KG1 (cell line): ENCODE measurements around the gene RBM23.
"Not testable (repeated sequence)": the region's sequence is repeated elsewhere in the genome, so short reads cannot be mapped to it uniquely, and the experiment has no call there.

ENCODE experiments used
- DNase-seq: peaks from one replicate; lab custom pipeline; 2025; lab: John Stamatoyannopoulos, UW

RBM23 gene

DNA sequence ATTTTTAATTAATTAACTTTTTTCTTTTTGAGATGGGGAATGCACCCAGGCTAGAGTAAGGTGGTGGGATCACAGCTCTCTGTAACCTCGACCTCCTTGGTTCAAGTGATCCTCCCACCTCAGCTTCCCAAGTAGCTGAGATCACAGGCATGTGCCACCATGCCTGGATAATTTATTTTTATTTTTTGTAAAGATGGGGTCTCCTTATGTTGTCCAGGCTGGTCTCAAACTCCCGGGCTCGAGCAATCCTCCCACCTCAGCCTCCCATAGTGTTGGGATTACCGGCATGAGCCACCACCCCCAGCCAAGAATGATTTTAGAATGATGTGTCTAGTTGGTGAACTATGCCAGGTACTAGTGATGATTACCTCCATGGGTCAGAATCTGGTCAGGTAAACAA lies 54.0 kb downstream of the RBM23 start:
- no peak for DNase-seq

DNA sequence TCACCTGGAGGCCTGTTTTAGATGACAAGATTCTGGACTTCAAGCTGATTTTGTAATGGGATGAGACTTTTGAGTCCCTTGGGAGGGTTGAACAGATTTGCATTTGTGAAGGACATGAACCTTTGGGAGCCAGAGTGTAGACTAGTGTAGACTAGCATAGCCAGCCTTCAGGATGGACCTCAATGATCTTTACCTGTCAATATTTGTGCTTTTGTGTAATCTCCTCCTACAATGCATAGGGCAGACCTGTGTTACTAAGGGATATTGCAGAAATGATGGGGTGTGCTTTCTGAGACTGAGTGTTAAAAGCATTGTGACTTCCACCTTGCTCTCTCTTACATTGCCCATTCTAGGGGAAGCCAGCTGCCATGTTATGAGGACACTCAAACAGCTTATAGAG lies 57.3 kb downstream of the RBM23 start:
- no peak for DNase-seq

GRCh38 chr14:22860377-22860776 lies 58.6 kb downstream of the RBM23 start:
- DNase-seq: not testable (repeated sequence)

GRCh38 chr14:22856428-22856827 lies 62.5 kb downstream of the RBM23 start:
- no peak for DNase-seq

- DNase-seq: no peak
These were observed 63.8 kb downstream of the RBM23 start for GRCh38 chr14:22854963-22855724.

- DNase-seq: not testable (repeated sequence)
These were observed 64.7 kb downstream of the RBM23 start for GRCh38 chr14:22854296-22854695.

GRCh38 chr14:22852940-22853767 lies 65.8 kb downstream of the RBM23 start:
- DNase-seq: peak; percentile 55

GRCh38 chr14:22852599-22852939 lies 66.4 kb downstream of the RBM23 start:
- no peak for DNase-seq

DNA sequence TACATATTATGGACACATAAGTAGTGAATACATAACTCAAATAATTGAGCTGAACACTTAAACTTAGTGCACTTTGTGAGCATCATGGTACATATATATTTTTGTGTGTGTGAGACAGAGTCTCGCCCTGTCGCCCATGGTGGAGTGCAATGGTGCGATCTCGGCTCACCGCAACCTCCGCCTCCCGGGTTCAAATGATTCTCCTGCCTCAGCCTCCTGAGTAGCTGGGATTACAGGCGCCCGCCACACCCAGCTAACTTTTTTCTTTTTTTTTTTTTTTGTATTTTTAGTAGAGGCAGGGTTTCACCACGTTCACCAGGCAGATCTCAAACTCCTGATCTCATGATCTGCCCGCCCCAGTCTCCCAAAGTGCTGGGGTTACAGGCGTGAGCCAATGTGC lies 66.8 kb downstream of the RBM23 start:
- DNase-seq: not testable (repeated sequence)

GRCh38 chr14:22850944-22851764 lies 67.8 kb downstream of the RBM23 start:
- no peak for DNase-seq

- DNase-seq: no peak
These were observed 69.6 kb downstream of the RBM23 start for GRCh38 chr14:22849212-22849819.

GRCh38 chr14:22848351-22849164 lies 70.4 kb downstream of the RBM23 start:
- DNase-seq: no peak

- DNase-seq: no peak
These were observed 71.1 kb downstream of the RBM23 start for GRCh38 chr14:22847661-22848341.

DNA sequence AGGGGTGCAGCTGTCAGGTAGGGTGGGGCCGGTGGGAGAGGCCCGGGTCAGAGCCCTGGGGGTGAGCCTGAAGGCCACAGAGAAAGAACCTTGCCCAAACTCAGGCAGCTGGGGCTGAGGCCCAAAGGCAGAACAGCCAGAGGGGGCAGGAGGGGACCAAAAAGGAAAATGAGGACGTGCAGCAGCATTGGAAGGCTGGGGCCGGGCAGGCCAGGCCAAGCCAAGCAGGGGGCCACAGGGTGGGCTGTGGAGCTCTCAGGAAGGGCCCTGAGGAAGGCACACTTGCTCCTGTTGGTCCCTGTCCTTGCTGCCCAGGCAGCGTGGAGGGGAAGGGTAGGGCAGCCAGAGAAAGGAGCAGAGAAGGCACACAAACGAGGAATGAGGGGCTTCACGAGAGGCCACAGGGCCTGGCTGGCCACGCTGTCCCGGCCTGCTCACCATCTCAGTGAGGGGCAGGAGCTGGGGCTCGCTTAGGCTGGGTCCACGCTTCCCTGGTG lies 72.1 kb downstream of the RBM23 start:
- no peak for DNase-seq

- no peak for DNase-seq
These were observed 72.9 kb downstream of the RBM23 start for GRCh38 chr14:22845821-22846625.

GRCh38 chr14:22845103-22845394 lies 73.9 kb downstream of the RBM23 start:
- DNase-seq: no peak

DNA sequence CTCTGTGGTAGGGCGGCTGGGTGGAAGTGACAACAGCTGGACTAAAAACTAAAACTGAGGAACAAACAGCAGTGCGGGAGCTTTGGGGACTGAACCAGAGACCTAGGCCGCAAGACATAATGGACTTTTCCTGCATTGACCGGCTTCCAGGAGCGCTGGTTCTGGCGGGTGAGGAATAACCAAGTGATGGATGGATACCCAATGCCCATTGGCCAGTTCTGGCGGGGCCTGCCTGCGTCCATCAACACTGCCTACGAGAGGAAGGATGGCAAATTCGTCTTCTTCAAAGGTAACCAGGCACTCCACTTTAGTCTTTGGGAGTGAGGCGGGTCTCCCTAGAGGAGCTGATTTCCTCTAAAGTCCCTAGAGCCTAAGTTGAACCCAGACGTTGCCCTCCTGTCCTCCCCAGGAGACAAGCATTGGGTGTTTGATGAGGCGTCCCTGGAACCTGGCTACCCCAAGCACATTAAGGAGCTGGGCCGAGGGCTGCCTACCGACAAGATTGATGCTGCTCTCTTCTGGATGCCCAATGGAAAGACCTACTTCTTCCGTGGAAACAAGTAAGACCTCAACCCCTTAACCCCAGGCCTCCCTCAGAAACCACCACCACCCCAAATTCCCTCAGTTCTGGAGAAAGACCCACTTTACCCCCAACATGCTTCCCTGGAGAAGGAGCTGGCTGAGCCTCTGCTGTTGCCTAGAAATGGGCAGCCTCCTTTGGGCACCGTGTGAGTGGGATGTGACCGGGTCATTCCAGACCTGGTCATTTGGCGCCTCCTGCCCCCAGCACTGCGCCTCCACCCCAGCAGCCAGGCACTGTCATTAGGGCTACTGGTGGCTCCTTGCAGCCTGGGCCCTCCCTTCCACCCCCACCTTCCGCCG lies 74.5 kb downstream of the RBM23 start:
- no peak for DNase-seq
